GM18519 (cell line): Measurements from ENCODE around the gene CFAP410.

Experiments used
- ATAC-seq: cut with Tn5 transposase; IDR thresholded peaks from one replicate; pipeline ENCODE4 v1.9.1; 2021; ENCODE audit warnings: mild to moderate bottlenecking, moderate library complexity; ENCODE audit not compliant: unreplicated experiment, low FRiP score

Gene CFAP410

DNA sequence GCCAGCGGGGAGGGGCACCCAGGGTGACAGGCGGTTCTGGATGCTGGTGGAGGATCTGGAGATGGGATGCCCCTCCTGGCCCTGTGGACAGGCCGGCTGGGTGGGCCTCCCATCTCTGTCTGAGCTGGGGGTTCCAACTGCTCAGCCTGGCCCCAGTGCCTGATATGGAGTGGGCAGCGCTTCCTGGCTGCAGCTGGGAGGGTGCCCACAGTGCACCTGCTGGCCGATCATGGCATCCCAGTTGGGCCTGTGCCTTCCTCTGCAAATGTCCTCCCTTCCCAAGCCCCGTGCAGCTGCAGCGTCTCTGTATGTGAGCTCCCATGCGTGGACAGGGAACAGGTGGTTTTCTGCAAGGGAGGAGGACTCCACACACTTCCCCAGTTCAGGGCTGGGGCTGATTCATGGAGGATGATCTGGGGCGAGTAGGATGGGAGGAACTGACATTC lies 37.2 kb downstream of the CFAP410 start:
- ATAC-seq: no peak

DNA sequence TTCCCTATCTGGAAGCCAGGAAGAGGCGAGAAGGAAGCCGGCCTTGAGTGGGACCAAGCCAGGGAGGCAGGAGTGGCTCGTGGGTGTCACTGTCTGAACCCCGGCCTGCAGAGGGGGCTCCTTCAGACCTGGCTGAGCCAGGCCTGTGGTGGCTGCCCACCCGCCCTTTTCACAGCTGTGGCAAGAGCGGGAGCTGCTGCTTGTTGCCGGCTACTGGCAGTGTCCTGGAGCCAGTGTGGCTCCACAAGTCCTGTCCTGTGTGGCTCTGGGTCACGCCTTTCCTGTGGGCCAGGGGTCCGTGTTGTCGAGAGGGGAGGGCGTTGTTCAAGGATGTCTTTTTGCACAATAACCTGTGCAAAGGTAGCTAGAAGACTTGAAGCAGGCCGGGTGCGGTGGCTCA lies 38.0 kb downstream of the CFAP410 start:
- no peak for ATAC-seq

DNA sequence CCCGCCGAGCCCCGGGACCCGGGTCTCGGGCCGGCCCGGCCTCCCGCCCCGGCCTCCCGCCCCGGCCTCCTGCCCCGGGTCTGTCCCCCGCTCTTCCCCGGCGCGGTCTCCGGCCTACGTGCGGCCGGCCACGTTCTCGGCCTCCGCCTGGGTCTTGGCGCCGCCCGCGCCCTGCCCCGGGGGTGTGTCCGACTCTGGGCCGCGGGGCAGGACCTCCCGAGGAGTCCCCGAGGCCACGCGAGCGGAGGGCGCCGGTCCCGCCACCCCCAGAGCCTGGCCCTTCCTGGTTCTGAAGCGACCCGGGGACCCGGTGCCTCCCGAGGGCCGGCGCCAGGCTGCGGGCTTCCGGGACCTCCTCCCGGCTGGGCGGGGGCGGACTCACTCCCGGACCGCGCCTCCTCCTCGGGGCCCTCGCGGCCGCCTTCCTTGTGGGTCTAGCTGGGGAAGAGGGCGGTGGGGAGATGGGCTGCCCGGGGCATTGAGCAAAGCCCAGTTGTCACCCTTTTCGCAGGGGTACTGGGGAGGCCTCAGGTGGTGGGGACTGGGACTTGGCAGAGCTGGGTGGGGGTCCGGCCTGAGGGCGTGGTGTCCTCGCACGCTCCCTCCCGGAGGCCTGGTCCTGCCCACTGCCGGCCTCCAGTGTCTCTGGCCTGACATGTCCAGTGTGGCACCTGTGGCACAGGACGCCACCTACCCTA lies 38.8 kb downstream of the CFAP410 start:
- ATAC-seq: no peak

DNA sequence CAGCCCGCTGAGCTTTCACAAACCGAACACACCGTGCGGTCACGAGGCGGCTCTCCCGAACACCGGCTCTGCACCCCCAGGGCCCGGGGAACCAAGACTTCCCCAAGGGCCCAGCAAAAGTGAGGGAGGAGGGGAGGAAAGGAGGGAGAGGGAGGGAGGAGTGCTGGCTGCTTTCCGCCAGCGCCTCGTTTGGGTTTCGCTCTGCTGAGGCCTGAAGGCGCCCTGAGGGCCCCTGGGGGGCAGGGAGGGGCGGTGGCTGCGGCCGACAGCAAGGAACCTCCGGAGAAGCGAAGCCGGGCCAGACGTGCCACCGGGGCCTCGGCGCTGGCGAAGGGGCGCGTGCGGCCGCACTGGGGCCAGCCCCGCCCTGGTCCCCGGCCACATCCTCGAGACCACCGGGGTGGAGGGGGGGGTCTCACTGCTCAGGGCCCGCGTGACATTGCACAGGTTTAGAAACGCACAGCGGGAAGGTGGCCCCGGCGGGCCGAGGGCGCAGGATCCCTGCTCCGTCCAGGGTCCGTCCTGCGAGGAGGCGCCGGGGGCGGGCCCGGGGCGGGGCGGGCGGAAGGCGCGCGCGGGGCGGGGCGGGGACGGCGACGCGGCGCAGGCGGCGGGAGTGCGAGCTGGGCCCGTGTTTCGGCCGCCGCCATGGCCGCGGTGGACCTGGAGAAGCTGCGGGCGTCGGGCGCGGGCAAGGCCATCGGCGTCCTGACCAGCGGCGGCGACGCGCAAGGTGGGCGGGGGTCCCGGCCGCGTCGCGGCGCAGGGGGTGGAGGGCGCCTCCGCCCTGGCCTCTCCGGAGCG lies 39.5 kb downstream of the CFAP410 start, which contains the start of gene PFKL:
Gene PFKL (plus strand): TSS at position 596 of the 804 bp plus-strand sequence. CDS start 53 bp downstream, at position 649.
- ATAC-seq: no peak

DNA sequence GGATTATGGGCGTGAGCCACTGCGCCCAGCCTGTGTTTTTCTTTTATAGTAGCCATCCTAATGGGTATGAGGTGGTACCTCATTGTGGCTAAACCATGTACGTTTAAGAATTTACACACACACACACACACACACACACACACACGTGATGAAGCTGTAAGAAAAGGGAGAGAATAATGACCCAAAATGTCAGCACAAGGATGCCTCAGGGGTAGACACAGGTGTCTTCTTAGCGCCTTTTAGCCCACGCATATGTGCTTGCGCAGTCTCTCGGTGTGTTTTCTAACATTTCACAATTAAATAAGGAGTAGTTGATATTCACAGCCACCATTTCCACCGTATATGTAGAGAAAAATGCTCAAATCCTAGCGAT lies 40.1 kb downstream of the CFAP410 start:
- ATAC-seq: no peak

DNA sequence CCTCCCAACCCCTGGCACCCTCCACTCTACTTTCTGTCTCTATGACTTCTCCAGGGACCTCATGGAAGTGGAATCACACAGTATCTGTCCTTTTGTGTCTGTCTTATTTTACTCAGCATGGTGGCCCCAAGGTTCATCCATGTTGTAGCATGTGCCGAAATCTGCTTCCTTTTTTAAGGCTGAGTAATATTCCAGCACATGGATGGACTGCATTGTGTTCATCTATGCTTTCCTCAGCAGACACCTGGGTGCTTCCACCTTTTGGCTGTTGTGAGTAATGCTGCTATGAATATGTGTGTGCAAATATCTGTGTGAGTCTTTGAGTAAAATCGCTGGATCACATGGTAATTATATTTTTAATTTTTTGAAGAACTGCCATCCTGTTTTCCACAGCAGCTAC lies 40.9 kb downstream of the CFAP410 start:
- no peak for ATAC-seq

DNA sequence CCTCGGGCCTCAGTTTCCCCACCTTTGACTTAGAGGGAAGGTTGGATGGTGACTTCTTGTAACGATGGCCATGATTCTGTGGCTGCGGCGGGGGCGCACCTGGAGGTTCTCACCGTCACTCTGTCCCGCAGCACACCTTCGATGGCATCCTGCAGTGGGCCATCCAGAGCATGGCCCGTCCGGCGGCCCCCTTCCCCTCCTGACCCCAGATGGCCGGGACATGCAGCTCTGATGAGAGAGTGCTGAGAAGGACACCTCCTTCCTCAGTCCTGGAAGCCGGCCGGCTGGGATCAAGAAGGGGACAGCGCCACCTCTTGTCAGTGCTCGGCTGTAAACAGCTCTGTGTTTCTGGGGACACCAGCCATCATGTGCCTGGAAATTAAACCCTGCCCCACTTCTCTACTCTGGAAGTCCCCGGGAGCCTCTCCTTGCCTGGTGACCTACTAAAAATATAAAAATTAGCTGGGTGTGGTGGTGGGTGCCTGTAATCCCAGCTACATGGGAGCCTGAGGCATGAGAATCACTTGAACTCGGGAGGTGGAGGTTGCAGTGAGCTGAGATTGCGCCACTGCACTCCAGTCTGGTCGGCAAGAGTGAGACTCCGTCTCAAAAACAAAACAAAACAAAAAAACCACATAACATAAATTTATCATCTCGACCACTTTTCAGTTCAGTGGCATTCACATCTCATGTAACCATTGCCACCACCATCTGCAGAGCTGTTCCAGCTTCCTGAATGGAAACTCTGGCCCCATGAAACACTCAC lies 41.5 kb downstream of the CFAP410 start:
- no peak for ATAC-seq

DNA sequence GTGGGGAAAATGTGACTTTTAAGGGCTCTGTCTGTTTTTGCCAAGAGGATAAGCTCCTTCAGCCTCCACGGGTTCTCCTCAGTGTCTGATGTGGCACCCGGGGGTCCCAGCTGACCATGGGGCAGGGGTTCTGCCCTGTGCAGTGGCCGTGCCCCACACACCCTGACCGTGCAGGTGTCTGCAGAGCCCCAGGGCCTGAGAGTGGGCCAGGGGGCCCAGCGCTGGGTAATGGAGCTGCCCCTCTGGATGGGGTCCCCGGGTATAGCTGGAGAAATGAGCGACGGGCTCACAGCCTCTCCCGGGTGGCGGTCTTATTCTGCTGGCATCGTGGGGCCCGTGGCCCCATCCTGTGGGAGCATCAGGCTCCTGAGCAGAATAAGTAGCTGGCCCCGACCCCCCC lies 42.3 kb downstream of the CFAP410 start:
- ATAC-seq: no peak

DNA sequence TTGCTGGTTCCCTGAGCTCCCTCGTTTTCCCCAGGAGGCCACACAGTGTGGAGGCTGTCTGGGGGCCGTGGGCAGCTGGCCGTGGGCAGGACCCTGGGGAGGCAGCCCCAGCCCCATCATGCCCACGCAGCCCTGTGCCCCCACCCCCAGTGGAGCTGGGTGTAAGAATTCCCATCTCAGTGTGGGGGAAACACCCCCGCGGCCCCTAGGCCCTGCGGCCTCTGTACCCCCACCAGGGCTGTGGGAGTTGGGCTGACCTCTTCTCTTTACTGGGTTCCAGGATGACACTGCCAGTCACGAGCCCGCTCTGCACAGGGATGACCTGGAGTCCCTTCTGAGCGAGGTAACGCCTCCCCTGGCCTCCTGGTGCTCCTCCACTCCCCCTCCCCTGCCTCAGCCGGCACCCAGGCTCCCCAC lies 43.1 kb downstream of the CFAP410 start:
- ATAC-seq: no peak

DNA sequence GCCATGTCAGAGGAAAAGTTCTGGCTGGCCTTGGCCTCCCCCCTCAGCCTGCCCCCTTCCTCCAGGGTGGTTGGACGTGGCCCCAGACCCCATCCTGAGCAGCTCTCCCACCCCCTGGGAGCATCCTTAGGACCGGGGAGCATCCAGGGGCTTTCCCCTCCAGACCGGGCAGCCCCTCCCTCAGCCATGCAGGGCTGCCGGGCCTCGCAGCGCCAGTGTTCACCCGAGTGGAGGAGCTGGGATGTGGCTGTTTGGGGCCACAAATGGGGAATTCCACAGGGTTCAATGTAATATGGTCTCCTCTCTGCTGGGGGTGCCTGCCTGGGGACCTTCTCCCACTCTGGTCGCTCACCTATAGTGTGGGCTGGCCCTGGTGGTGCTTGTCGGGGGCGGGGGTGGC lies 43.5 kb downstream of the CFAP410 start:
- ATAC-seq: no peak

DNA sequence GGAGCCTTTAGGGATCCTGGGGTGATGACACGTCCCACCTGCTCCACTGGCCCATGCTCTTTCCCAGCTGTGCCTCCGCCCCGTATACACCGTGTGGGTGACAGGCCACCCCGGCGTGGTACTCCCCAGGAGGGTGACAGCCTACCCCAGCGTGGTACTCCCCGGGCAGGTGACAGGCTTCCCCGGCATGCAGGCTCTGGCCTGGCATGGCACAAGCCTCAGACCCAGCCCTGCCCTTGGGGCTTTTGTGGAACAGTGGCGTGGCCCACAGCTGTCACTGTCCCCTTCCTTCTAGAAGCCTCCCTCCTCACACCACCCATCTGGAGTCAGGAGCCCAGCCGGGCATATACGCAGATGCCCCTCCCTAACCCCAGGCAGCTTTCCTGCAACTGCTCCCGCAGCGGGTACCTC lies 44.0 kb downstream of the CFAP410 start:
- ATAC-seq: no peak

DNA sequence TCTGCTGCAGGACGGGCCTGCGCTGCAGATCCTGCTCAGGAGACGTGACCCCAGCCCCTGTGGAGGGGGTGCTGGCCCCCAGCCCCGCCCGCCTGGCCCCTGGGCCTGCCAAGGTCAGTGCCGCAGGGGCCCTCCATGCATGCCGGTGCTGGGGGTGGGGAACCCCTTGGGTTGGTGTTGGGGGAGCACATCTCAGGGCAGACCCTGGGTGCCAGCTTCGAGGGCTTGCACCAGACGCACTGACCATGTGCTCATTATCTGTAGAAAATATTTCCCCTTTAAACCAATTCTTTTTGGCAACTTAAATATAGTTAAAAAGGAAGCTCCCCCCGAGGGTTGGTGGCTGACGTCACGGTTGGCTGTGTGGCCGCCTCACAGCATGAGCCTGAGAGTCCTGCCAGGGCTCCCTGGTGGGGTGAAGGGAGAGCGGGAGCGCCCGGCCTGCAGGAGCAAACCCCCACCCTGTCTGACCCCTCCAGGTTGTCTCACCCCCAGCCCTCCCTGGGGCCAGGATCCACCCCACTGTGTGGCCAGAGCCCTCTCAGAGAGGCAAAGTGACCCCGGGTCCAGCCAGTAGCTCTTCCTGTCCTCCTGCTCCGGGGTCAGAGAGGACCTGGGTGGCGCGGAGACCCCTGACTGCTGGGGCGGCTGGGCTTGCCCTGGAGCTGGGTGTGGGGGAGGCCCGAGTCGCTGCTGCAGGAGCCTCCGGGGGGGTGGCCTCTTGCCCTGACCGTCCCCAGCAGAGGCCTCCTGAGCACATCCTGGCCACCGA lies 44.6 kb downstream of the CFAP410 start:
- no peak for ATAC-seq

DNA sequence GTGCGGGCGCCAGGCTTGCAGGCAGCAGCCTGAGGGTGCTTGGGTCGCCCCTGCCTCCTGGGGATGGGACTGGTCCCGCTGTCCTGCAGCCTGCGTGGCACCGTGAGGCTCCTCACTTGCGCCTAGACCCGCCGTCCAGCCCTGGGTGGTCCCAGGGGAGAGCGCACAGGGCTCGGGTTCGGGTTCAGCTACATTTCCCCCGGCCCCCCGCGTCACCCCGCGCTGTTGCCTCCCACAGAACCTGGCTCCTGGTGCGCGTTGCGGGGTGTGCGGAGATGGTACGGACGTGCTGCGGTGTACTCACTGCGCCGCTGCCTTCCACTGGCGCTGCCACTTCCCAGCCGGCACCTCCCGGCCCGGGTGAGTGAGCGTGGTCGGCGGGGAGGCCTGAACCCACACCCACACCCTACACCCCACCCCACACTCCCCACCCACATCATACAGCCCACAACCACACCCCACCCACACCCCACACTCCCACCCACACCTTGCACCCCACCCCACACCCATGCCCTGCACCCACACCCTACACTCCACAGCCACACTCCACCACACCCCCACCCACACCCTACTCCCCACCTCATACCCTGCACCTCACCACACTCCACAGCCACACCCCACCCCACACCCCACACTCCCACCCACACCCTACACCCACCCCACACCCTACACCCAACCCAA lies 45.5 kb downstream of the CFAP410 start:
- ATAC-seq: no peak

DNA sequence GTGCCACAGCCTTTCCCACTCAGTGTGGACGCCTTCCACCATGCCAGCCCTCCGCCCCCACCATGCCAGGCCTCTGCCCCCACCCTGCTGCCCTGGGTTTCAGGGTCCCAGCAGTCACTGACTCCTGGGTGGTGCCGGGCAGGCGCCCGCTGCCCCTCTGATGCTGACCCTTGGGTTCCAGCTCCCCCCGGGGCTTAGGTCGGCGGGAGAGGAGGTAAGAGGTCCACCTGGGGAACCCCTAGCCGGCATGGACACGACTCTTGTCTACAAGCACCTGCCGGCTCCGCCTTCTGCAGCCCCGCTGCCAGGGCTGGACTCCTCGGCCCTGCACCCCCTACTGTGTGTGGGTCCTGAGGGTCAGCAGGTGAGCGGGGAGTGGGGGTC lies 46.4 kb downstream of the CFAP410 start:
- no peak for ATAC-seq

DNA sequence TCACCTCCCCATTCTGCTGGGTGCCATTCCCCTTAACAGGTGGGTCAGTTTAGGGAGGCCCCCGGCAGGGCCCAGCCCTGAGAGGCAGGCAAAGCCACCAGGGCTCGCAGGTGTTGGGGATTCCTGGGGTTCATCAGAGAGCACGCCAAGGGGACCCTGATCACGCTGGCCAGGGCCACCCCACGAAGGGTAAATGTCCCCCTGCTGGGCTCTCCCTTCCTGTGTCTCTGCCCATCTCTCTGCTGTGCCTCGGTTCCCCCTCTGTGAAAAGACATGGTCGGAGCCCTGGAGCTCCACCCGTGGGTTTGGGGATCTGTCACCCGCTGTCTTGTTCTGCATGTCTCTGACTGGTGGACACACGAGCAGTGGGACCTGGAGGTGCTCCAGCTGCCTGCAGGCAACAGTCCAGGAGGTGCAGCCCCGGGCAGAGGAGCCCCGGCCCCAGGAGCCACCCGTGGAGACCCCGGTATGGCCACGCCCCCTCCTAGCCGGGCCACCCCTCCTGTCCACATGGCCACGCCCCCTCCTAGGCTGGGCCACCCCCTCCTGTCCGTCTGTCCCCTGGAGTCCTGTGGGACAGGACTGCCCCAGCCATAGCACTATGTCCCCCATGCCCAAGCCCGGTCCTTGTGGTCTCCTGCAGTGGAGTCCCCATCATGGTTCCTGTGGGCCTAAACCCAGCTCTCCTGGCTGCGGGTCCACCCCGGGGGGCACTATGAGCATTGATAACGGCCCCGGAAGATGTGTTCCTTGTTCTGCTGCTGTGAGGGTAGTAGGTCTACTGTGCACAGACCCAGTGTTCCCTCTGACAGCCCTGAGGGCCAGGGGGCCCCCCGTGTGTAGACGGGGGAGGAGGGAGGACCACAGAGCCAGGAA lies 47.0 kb downstream of the CFAP410 start:
- no peak for ATAC-seq

DNA sequence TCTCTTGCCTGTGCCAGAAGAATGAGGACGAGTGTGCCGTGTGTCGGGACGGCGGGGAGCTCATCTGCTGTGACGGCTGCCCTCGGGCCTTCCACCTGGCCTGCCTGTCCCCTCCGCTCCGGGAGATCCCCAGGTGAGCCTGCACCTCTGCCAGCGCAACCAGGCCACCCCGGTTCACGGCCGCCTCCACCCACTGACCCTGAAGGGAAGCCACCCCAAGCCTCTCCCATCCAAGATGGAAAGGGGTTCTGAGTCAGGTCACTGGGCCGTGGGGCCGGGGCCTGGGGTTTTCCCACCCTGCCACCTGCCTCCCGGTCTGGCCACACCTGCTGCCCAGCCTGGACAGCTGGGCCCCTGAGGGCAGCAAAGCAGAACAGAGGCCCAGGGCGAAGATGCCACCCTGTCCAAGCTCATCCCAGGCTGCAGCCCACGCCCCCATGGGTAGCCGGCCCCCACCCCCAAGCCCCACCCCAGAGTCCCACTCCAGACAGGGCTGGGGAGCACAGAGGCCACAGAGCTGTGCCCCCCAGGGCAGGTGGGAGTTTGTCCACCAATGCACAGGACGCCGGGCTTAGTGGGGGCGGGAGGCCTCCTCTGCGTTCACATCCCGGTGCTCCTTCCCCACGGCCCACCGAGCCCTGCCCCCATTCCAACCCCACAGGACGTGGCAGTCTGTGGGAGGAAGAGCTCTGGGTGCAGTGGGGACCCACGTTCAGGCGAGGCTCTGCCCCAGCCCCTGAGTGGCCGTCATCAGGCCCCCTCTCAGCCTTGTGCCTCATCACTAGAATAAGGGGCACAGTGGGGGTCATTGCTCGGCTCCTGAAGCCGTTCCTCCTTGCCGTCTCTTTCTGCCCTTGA lies 47.9 kb downstream of the CFAP410 start:
- ATAC-seq: no peak

DNA sequence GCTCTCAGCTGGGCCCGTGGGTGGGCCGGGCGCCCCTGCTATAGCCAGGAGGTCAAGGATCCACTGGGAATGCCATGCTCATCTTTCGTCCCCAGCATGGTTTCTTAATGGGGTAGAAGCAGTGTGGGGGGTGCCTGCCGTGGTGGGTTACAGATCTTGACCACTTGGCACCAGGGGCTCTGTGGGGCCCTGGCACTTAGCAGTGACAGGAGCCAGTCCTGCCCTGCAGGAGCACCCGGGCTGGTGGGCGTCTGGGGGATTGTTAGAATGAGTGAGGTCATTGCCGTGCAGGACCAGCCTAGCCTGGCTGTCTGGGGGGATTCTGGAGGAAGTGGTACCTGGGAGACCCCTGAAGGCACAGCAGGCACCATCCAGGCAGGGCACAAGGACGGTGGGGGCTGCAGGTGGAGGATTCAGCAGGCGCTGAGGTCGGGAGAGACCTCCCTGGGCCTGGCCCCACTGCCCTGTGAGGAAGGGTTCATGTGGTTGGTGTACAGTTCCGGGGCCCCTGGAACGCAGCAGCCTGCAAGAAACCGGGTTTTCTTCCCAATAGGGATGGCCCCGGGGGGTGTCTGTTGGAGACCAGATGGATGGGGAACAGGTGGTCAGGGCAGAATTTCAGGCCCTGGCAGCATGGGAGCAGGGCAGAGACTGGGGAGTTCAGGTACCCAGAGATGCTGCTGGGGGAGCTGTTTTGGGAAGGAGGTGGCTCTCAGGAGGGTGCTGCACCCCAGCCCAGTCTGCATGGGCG lies 48.7 kb downstream of the CFAP410 start:
- no peak for ATAC-seq
